ENCODE results near the gene TMEM69. TPM values are rescaled to one million over a fixed set of nuclear protein-coding genes. Genes with fewer than 3 reads are reported as not detected.
A peak's percentile ranks its signal among the peaks of the same experiment; 100 is the strongest.
"Not testable (repeated sequence)": the region's sequence is repeated elsewhere in the genome, so short reads cannot be mapped to it uniquely, and the experiment has no call there.

Gene TMEM69
- total RNA-seq, 1 donor from 2014 or later: 27.8 TPM

DNA sequence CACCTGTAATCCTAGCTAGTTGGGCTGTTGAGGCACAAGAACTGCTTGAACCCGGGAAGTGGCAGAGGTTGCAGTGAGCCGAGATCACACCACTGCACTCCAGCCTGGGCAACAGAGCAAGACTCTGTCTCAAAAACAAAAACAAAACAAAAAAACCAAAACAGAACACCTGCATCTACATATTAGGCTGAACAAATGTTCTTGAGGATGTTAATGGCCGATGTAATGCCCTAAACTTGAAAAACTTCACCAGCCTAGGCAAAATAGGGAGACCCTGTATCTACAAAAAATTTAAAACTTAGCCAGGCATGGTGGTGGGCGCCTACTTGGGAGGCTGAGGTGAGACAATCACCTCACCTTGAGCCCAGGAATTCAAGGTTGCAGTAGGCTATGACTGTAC is 19.5 kb upstream of the TMEM69 start:
- H3K4me3 Mint-ChIP-seq (ENCODE audit: unreplicated experiment): no peak overlapping the region
- H3K36me3 Mint-ChIP-seq (ENCODE audit: low read depth, unreplicated experiment): peaks cover 7% of the 10 kb centered on the region
- no peak overlapping the region for H3K27ac Mint-ChIP-seq (ENCODE audit: unreplicated experiment)
- TF ChIP-seq, protein P1, sequence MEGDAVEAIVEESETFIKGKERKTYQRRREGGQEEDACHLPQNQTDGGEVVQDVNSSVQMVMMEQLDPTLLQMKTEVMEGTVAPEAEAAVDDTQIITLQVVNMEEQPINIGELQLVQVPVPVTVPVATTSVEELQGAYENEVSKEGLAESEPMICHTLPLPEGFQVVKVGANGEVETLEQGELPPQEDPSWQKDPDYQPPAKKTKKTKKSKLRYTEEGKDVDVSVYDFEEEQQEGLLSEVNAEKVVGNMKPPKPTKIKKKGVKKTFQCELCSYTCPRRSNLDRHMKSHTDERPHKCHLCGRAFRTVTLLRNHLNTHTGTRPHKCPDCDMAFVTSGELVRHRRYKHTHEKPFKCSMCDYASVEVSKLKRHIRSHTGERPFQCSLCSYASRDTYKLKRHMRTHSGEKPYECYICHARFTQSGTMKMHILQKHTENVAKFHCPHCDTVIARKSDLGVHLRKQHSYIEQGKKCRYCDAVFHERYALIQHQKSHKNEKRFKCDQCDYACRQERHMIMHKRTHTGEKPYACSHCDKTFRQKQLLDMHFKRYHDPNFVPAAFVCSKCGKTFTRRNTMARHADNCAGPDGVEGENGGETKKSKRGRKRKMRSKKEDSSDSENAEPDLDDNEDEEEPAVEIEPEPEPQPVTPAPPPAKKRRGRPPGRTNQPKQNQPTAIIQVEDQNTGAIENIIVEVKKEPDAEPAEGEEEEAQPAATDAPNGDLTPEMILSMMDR (IDR thresholded peaks at IDR 0.05; ENCODE audit: unreplicated experiment): no peak
- DNase-seq (ENCODE audit: low spot score): no peak
- no peaks in the 10 kb centered on the region for H3K27me3 Mint-ChIP-seq (ENCODE audit: unreplicated experiment)
- no peaks in the 10 kb centered on the region for H3K9me3 Mint-ChIP-seq (ENCODE audit: unreplicated experiment)
- peaks cover 3% of the 10 kb centered on the region for H3K4me1 Mint-ChIP-seq (ENCODE audit: unreplicated experiment)

DNA sequence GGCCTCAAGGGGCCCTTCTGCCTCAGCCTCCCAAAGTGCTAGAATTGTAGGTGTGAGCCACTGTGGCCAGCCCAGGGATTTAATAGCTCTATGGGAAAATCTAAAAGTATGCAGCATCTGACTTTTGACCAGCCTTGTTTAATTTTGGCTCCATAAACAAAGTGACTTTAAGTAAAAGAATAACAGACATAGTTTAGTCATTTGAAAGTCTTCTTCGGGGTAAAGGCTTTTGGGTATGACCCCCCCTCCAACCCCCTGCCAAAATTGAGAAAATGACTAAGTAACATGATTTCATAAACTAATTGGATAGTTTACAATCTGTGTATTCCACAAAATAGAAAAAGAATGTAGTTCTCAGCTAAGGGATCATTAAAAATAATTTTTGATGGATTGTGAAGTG is 18.6 kb upstream of the TMEM69 start:
- TF ChIP-seq, protein P1 (IDR thresholded peaks at IDR 0.05; ENCODE audit: unreplicated experiment): no peak
- H3K27me3 Mint-ChIP-seq (ENCODE audit: unreplicated experiment): no peaks in the 10 kb centered on the region
- no peak overlapping the region for H3K4me3 Mint-ChIP-seq (ENCODE audit: unreplicated experiment)

DNA sequence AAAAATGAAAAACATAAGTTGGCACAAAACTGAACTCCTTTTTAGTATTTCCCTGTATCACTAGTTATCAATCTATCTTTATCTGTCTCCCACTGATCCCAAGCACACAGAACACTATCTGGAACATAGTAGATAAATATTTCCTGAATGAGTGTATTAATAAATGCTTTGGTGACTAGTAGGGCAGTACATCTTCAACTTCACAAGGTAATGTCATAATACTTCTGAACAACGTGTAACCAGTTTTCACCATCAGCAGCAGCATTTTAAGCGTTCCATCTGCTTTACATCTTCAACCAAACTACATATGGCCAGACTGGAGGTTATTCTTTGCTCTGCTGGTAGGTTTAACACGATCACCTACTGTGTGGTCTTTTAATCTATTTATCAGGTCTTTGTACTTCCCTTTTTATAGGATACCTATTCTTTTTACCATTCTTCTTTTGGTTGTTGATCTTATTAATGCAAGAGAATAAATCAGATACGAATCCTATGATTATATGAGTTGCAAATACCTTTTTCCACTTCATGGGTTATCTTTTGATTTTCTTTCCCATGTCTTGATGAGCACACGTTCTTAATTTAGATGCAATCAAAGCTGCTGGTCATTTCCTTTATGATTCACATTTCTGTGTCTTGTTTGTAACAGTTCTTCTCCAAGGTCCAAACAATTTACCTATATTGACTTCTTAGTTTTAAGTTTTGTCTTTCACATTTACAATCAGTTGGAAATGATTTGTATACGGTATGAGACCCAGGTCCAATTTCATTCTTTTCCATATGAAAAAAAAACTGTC is 17.9 kb upstream of the TMEM69 start:
- TF ChIP-seq, protein P1 (IDR thresholded peaks at IDR 0.05; ENCODE audit: unreplicated experiment): no peak
- Mint-ChIP-seq H3K27ac (ENCODE audit: unreplicated experiment) (no peak overlapping the region), H3K27me3 (ENCODE audit: unreplicated experiment) (no peaks in the 10 kb centered on the region), H3K4me1 (ENCODE audit: unreplicated experiment) (peaks cover 3% of the 10 kb centered on the region), H3K4me3 (ENCODE audit: unreplicated experiment) (no peak overlapping the region), H3K36me3 (ENCODE audit: low read depth, unreplicated experiment) (peaks cover 7% of the 10 kb centered on the region), H3K9me3 (ENCODE audit: unreplicated experiment) (no peaks in the 10 kb centered on the region)
- DNase-seq (ENCODE audit: low spot score): no peak

More for the DNA sequence above, 18.6 kb upstream of the TMEM69 start:
- Mint-ChIP-seq H3K9me3 (ENCODE audit: unreplicated experiment) (no peaks in the 10 kb centered on the region), H3K4me1 (ENCODE audit: unreplicated experiment) (peaks cover 3% of the 10 kb centered on the region), H3K27ac (ENCODE audit: unreplicated experiment) (no peak overlapping the region), H3K36me3 (ENCODE audit: low read depth, unreplicated experiment) (peaks cover 7% of the 10 kb centered on the region)
- no peak for DNase-seq (ENCODE audit: low spot score)

DNA sequence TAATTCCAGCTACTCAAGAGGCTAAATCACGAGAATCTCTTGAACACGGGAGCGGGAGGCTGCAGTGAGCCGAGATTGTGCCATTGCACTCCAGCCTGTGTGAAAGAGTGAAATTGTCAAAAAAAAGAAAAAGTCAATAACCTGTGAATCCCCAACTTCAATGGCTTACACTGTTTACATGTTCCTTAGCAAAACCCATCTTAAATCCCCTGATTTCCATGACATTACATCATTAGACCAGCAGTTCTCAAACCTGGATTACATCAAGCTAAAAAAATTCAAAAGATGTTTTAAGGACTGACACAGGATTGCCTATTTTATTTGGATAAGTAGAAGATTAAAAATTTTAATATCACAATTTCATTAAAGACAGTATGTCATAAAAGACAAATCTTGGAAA is 14.0 kb upstream of the TMEM69 start:
- peaks cover 7% of the 10 kb centered on the region for H3K36me3 Mint-ChIP-seq (ENCODE audit: low read depth, unreplicated experiment)
- TF ChIP-seq, protein P1 (IDR thresholded peaks at IDR 0.05; ENCODE audit: unreplicated experiment): no peak
- H3K27me3 Mint-ChIP-seq (ENCODE audit: unreplicated experiment): no peaks in the 10 kb centered on the region
- H3K4me1 Mint-ChIP-seq (ENCODE audit: unreplicated experiment): peaks cover 7% of the 10 kb centered on the region
- DNase-seq (ENCODE audit: low spot score): no peak
- no peak overlapping the region for H3K4me3 Mint-ChIP-seq (ENCODE audit: unreplicated experiment)
- no peaks in the 10 kb centered on the region for H3K9me3 Mint-ChIP-seq (ENCODE audit: unreplicated experiment)
- H3K27ac Mint-ChIP-seq (ENCODE audit: unreplicated experiment): no peak overlapping the region

DNA sequence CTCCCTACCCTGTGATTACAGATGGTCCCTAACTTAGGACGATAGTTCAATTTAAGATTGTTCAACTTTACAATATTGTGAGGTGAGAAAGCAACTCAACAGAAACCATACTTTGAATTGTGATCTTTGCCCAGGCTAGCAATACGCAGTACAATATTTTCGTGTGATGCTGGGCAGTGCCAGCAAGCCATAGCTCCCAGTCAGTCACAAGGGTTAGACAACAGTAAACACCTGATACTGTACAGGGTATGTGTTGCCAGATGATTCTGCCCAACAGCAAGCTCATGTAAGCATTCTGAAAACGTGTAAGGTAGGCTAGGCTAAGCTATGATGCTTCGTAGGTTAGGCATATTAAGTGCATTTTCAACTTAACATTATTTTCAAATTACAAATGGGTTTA is 13.5 kb upstream of the TMEM69 start:
- Mint-ChIP-seq H3K4me1 (ENCODE audit: unreplicated experiment) (peaks cover 12% of the 10 kb centered on the region), H3K4me3 (ENCODE audit: unreplicated experiment) (no peak overlapping the region), H3K27me3 (ENCODE audit: unreplicated experiment) (no peaks in the 10 kb centered on the region), H3K36me3 (ENCODE audit: low read depth, unreplicated experiment) (peaks cover 7% of the 10 kb centered on the region), H3K9me3 (ENCODE audit: unreplicated experiment) (no peaks in the 10 kb centered on the region), H3K27ac (ENCODE audit: unreplicated experiment) (no peak overlapping the region)
- TF ChIP-seq, protein P1 (IDR thresholded peaks at IDR 0.05; ENCODE audit: unreplicated experiment): no peak
- no peak for DNase-seq (ENCODE audit: low spot score)

DNA sequence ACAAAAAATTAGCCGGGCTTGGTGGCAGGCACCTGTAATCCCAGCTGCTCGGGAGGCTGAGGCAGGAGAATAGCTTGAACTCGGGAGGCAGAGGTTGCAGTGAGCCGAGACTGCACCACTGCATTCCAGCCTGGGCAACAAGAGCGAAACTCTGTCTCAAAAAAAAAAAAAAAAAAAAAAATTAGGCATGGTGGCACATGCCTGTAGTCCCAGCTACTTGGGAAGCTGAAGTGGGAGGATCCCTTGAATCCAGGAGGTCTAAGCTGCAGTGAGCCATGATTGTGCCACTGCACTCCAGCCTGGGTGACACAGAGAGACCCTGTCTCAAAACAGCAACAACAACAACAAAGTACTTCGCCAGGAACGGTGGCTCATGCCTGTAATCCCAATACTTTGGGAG is 11.4 kb upstream of the TMEM69 start:
- H3K4me3 Mint-ChIP-seq (ENCODE audit: unreplicated experiment); DNase-seq (ENCODE audit: low spot score); H3K9me3 Mint-ChIP-seq (ENCODE audit: unreplicated experiment); H3K36me3 Mint-ChIP-seq (ENCODE audit: low read depth, unreplicated experiment); H3K27me3 Mint-ChIP-seq (ENCODE audit: unreplicated experiment): not testable (repeated sequence)
- H3K4me1 Mint-ChIP-seq (ENCODE audit: unreplicated experiment): peaks cover 12% of the 10 kb centered on the region
- peak overlapping the region; percentile 57 for H3K27ac Mint-ChIP-seq (ENCODE audit: unreplicated experiment)
